IMR-90 (cell line): Measurements from ENCODE around the gene DOCK2. TPM values are rescaled to one million over a fixed set of nuclear protein-coding genes. Genes with fewer than 3 reads are reported as not detected.

ENCODE experiments used
- ATAC-seq: fragments of 200-7000 bp; cut with Tn5 transposase; 2 replicates; pipeline ENCODE4 v1.9.1; 2020; ENCODE audit warnings: low read depth, mild to moderate bottlenecking, moderate library complexity
- BruUV-seq: library from RNA; stranded (reverse); fragments of 400-500 nt; replicated peaks from 2 replicates; lab custom pipeline; 2021; lab: Mats Ljungman, UMichigan
- CTCF ChIA-PET: fragments of 300-600 bp; formaldehyde crosslinking; extraction: SDS; loops from one replicate; lab custom pipeline; 2021; ENCODE audit warnings: antibody characterized with exemption; lab: Yijun Ruan, JAX
- POLR2A ChIA-PET: fragments of 300-600 bp; sonication (Branson Sonifier 250); formaldehyde crosslinking; loops from one replicate; lab custom pipeline; 2022; ENCODE audit warnings: antibody characterized with exemption; ENCODE audit not compliant: unreplicated experiment; lab: Charles Lee
- DNase-seq: peaks from one replicate; pipeline ENCODE4 v3.0.0; 2013
- H2AFZ ChIP-seq: replicated peaks from 2 replicates; pipeline ENCODE3; 2013; ENCODE audit warnings: low read length, mild to moderate bottlenecking; ENCODE audit not compliant: poor library complexity
- H2AK5ac ChIP-seq: 2 replicates; pipeline ENCODE4 v1.6.1; 2013; ENCODE audit warnings: low read depth, low read length, inconsistent platforms
- H2AK9ac ChIP-seq: replicated peaks from 2 replicates; pipeline ENCODE3; 2013; ENCODE audit warnings: mild to moderate bottlenecking, low read depth, low read length, moderate library complexity; ENCODE audit not compliant: poor library complexity
- H2BK120ac ChIP-seq: 2 replicates; pipeline ENCODE4 v1.6.1; 2013; ENCODE audit warnings: low read depth, low read length, inconsistent platforms
- H2BK15ac ChIP-seq: 3 replicates; pipeline ENCODE4 v1.6.1; 2013; ENCODE audit warnings: low read depth, low read length, inconsistent platforms
- H2BK20ac ChIP-seq: 2 replicates; pipeline ENCODE4 v1.6.1; 2013; ENCODE audit warnings: low read depth, mild to moderate bottlenecking, inconsistent platforms, low read length, moderate library complexity
- H2BK5ac ChIP-seq: 2 replicates; pipeline ENCODE4 v1.6.1; 2013; ENCODE audit warnings: mild to moderate bottlenecking, low read depth, low read length, inconsistent platforms; ENCODE audit not compliant: poor library complexity, severe bottlenecking
- H3K14ac ChIP-seq: replicated peaks from 2 replicates; pipeline ENCODE4 v1.6.1; 2013; ENCODE audit warnings: low read depth, low read length, inconsistent platforms
- H3K18ac ChIP-seq: 2 replicates; pipeline ENCODE4 v1.6.1; 2013; ENCODE audit warnings: low read depth, low read length, control low read depth
- H3K23ac ChIP-seq: 2 replicates; pipeline ENCODE4 v1.6.1; 2013; ENCODE audit warnings: low read depth, low read length, inconsistent platforms
- H3K27ac ChIP-seq: 2 replicates; pipeline ENCODE4 v1.5.1; 2013; ENCODE audit warnings: mild to moderate bottlenecking, control low read depth, low read length; ENCODE audit not compliant: insufficient read depth
- H3K27me3 ChIP-seq: 2 replicates; pipeline ENCODE4 v1.6.1; 2013; ENCODE audit warnings: low read length; ENCODE audit not compliant: control insufficient read depth, insufficient read depth
- H3K36me3 ChIP-seq: 2 replicates; pipeline ENCODE4 v1.6.1; 2013; ENCODE audit warnings: low read length, mixed read lengths; ENCODE audit not compliant: control insufficient read depth, insufficient read depth
- H3K4ac ChIP-seq: 2 replicates; pipeline ENCODE4 v1.6.1; 2013; ENCODE audit warnings: low read depth, low read length, inconsistent platforms
- H3K4me1 ChIP-seq: 2 replicates; pipeline ENCODE4 v1.6.1; 2013; ENCODE audit warnings: low read length, mixed read lengths; ENCODE audit not compliant: control insufficient read depth, insufficient read depth
- H3K4me2 ChIP-seq: 2 replicates; pipeline ENCODE4 v1.6.1; 2013; ENCODE audit warnings: low read depth, mild to moderate bottlenecking, control low read depth, low read length, moderate library complexity
- H3K4me3 ChIP-seq: 2 replicates; pipeline ENCODE4 v1.5.1; 2013; ENCODE audit warnings: low read depth, mild to moderate bottlenecking, control low read depth, low read length, moderate library complexity; ENCODE audit not compliant: insufficient read depth
- H3K56ac ChIP-seq: 2 replicates; pipeline ENCODE4 v1.6.1; 2013; ENCODE audit warnings: low read length, inconsistent platforms; ENCODE audit not compliant: insufficient read depth; ENCODE audit errors: extremely low read depth
- H3K79me1 ChIP-seq, 2 experiments: 2 replicates each; pipeline ENCODE4 v1.6.1; 2013; ENCODE audit warnings: low read length in 2 of 2, inconsistent platforms in 1 of 2, low read depth in 1 of 2
- H3K9ac ChIP-seq: 2 replicates; pipeline ENCODE4 v1.6.1; 2013; ENCODE audit warnings: low read depth, low read length, control low read depth
- H3K9me1 ChIP-seq: 2 replicates; pipeline ENCODE4 v1.6.1; 2013; ENCODE audit warnings: low read length, inconsistent platforms; ENCODE audit not compliant: insufficient read depth
- H3K9me3 ChIP-seq: 2 replicates; pipeline ENCODE4 v1.6.1; 2013; ENCODE audit warnings: low read length; ENCODE audit not compliant: control insufficient read depth, insufficient read depth
- H4K20me1 ChIP-seq: 2 replicates; pipeline ENCODE4 v1.6.1; 2013; ENCODE audit warnings: low read length, inconsistent platforms; ENCODE audit not compliant: insufficient read depth
- H4K5ac ChIP-seq: 2 replicates; pipeline ENCODE4 v1.6.1; 2013; ENCODE audit warnings: mild to moderate bottlenecking, low read depth, low read length, control low read depth
- H4K8ac ChIP-seq, 2 experiments: 2 replicates each; pipeline ENCODE4 v1.6.1; 2013; ENCODE audit warnings: low read depth in 2 of 2, low read length in 2 of 2, control low read depth in 1 of 2, inconsistent platforms in 1 of 2
- H4K91ac ChIP-seq: 2 replicates; pipeline ENCODE4 v1.6.1; 2013; ENCODE audit warnings: low read depth, low read length, inconsistent platforms; ENCODE audit not compliant: insufficient read depth
- BHLHE40 ChIP-seq: fragments of 150-350 bp; IDR thresholded peaks from 2 replicates; pipeline ENCODE4 v1.6.1; 2016; ENCODE audit warnings: mild to moderate bottlenecking, low read depth, low read length
- CEBPB ChIP-seq: IDR thresholded peaks from 2 replicates; pipeline ENCODE4 v1.6.1; 2012; ENCODE audit warnings: low read depth, low read length, improper control_type of control experiment
- CHD1 ChIP-seq: IDR thresholded peaks from 2 replicates; pipeline ENCODE4 v1.6.1; 2012; ENCODE audit warnings: low read depth, low read length, improper control_type of control experiment
- FOS ChIP-seq: fragments of 150-350 bp; IDR thresholded peaks from 2 replicates; pipeline ENCODE4 v1.6.1; 2016; ENCODE audit warnings: low read depth, low read length
- MAFK ChIP-seq: IDR thresholded peaks from 2 replicates; pipeline ENCODE4 v1.6.1; 2012; ENCODE audit warnings: low read depth, low read length, improper control_type of control experiment
- MAZ ChIP-seq: IDR thresholded peaks from 2 replicates; pipeline ENCODE4 v1.6.1; 2012; ENCODE audit warnings: low read depth, mild to moderate bottlenecking, low read length, improper control_type of control experiment, moderate library complexity, borderline replicate concordance
- NFE2L2 ChIP-seq: fragments of 150-350 bp; IDR thresholded peaks from 2 replicates; pipeline ENCODE4 v1.6.1; 2016; ENCODE audit warnings: low read depth, mild to moderate bottlenecking, low read length
- RCOR1 ChIP-seq: IDR thresholded peaks from 2 replicates; pipeline ENCODE4 v1.6.1; 2012; ENCODE audit warnings: mild to moderate bottlenecking, low read length, improper control_type of control experiment; ENCODE audit not compliant: insufficient replicate concordance
- RFX5 ChIP-seq: IDR thresholded peaks from 2 replicates; pipeline ENCODE4 v1.8.0; 2012; ENCODE audit warnings: low read depth, mild to moderate bottlenecking, low read length, moderate library complexity
- SMC3 ChIP-seq: fragments of 150-350 bp; IDR thresholded peaks from 2 replicates; pipeline ENCODE4 v1.6.1; 2016; ENCODE audit warnings: low read depth, mild to moderate bottlenecking, antibody characterized with exemption, low read length, moderate library complexity
- WGBS, 2 experiments: methylation state at CpG; one replicate each; pipeline versions ENCODE4 v1.1.5 to v1.1.7; 2013; ENCODE audit warnings: missing lambda C conversion rate in 2 of 2; ENCODE audit not compliant: insufficient read length in 1 of 2; ENCODE audit errors: extremely low coverage in 2 of 2; 5-methylcytosine and 5-hydroxymethylcytosine counted together
- dilution Hi-C: fragments of 300-500 bp; cut with HindIII; formaldehyde crosslinking; loops from one replicate; pipeline ENCODE4 v1.14.3; 2018; ENCODE audit warnings: low sequenced_read_pairs; ENCODE audit not compliant: unreplicated experiment
- in situ Hi-C: fragments of 300-500 bp; cut with MboI; formaldehyde crosslinking; loops from 3 replicates; pipeline ENCODE4 v1.14.3; 2019; ENCODE audit warnings: low sequenced_read_pairs, inconsistent platforms, mixed read lengths
- intact Hi-C: fragments of 100-400 bp; cut with micrococcal nuclease; formaldehyde crosslinking; loops from 2 replicates; pipeline ENCODE4 v1.10.0; 2022
- polyA plus RNA-seq, 3 experiments: library from polyadenylated mRNA; depleted of rRNA; stranded (reverse); fragments of >200 nt; gene quantifications; 2 replicates each; pipeline ENCODE4 v1.2.3, GENCODE V29; 2012; ENCODE audit warnings: low replicate concordance in 1 of 3
- total RNA-seq: library from RNA; depleted of rRNA; stranded (reverse); fragments of >200 nt; gene quantifications from 2 replicates; pipeline ENCODE4 v1.2.3, GENCODE V29; 2012
- TF ChIP-seq, protein P1 (sequence below): conservative IDR thresholded peaks from 2 replicates; pipeline ENCODE4 v1.5.1; 2012; ENCODE audit warnings: mild to moderate bottlenecking, low read depth, low read length, improper control_type of control experiment
- TF ChIP-seq, protein P2 (sequence below): fragments of 150-350 bp; IDR thresholded peaks from 2 replicates; pipeline ENCODE4 v1.6.1; 2017; ENCODE audit warnings: mild to moderate bottlenecking, antibody characterized with exemption, low read length, low read depth
- TF ChIP-seq, protein P3 (sequence below): fragments of 150-350 bp; IDR thresholded peaks from 2 replicates; pipeline ENCODE4 v1.6.1; 2016; ENCODE audit warnings: low read depth, mild to moderate bottlenecking, low read length, moderate library complexity, borderline replicate concordance

Gene DOCK2
- total and polyA plus RNA-seq, 2 of the 4 experiments (the other 2 are of a cell fraction) = 0.72 to 3.0 TPM

DNA sequence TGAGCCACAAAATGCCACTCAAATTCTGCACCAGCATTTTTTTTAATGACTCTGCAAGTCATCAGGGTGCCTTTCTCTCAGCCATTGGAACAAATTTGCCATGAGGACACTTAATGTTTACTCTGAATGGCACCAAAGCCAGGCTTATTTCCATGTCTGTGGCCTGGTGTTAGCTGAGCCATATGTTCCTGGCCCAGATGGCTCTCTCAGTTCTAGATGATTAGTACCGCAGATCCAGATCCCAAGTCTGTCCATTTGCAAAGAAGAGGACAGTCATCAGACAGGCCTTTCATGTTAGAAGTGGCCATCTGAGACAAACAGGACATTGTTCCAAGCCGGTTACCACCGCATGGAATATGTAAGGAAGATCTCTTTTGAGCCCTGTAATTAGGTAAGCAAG lies 272.9 kb downstream of the DOCK2 start:
- no peak overlapping the region for H3K4ac ChIP-seq
- H2BK5ac ChIP-seq = no peak overlapping the region
- H3K9ac ChIP-seq = no peak overlapping the region
- H4K20me1 ChIP-seq = 0 out of 2 replicates have a peak, but pooled peaks cover 4% of the 10 kb centered on the region
- ChIA-PET POLR2A (no interaction called here), CTCF (interaction anchor here (1.3 kb wide), 1 partner anchor 70 kb away, joined by 4 read pairs; the partner anchor contains the start of gene INSYN2B)
- TF ChIP-seq RCOR1 (no peak), SMC3 (no peak), NFE2L2 (no peak), CEBPB (no peak), CHD1 (no peak), MAFK (no peak), MAZ (no peak), FOS (no peak), BHLHE40 (no peak), RFX5 (no peak)
- TF ChIP-seq, protein P1, sequence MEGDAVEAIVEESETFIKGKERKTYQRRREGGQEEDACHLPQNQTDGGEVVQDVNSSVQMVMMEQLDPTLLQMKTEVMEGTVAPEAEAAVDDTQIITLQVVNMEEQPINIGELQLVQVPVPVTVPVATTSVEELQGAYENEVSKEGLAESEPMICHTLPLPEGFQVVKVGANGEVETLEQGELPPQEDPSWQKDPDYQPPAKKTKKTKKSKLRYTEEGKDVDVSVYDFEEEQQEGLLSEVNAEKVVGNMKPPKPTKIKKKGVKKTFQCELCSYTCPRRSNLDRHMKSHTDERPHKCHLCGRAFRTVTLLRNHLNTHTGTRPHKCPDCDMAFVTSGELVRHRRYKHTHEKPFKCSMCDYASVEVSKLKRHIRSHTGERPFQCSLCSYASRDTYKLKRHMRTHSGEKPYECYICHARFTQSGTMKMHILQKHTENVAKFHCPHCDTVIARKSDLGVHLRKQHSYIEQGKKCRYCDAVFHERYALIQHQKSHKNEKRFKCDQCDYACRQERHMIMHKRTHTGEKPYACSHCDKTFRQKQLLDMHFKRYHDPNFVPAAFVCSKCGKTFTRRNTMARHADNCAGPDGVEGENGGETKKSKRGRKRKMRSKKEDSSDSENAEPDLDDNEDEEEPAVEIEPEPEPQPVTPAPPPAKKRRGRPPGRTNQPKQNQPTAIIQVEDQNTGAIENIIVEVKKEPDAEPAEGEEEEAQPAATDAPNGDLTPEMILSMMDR = no peak
- TF ChIP-seq, protein P2, sequence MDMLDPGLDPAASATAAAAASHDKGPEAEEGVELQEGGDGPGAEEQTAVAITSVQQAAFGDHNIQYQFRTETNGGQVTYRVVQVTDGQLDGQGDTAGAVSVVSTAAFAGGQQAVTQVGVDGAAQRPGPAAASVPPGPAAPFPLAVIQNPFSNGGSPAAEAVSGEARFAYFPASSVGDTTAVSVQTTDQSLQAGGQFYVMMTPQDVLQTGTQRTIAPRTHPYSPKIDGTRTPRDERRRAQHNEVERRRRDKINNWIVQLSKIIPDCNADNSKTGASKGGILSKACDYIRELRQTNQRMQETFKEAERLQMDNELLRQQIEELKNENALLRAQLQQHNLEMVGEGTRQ = no peak
- TF ChIP-seq, protein P3, sequence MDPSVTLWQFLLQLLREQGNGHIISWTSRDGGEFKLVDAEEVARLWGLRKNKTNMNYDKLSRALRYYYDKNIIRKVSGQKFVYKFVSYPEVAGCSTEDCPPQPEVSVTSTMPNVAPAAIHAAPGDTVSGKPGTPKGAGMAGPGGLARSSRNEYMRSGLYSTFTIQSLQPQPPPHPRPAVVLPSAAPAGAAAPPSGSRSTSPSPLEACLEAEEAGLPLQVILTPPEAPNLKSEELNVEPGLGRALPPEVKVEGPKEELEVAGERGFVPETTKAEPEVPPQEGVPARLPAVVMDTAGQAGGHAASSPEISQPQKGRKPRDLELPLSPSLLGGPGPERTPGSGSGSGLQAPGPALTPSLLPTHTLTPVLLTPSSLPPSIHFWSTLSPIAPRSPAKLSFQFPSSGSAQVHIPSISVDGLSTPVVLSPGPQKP = no peak
- intact Hi-C loops = no loop called here
- H4K8ac ChIP-seq = no peak overlapping the region
- dilution Hi-C loops = no loop called here
- ATAC-seq = no peak
- H3K79me1 ChIP-seq = peaks cover 13 to 24% of the 10 kb centered on the region in 2 experiments
- H3K9me1 ChIP-seq = peaks cover 3% of the 10 kb centered on the region; the same call in 1 of the 2 replicates
- no peak overlapping the region for H3K14ac ChIP-seq
- H2BK120ac ChIP-seq = no peak overlapping the region
- no peak overlapping the region for H3K23ac ChIP-seq
- no peak overlapping the region for H2AFZ ChIP-seq
- H3K27ac ChIP-seq = no peak overlapping the region
- H3K56ac ChIP-seq = no peak overlapping the region
- H3K4me1 ChIP-seq = 0 out of 2 replicates have a peak, but pooled peaks cover 1% of the 10 kb centered on the region
- no peak overlapping the region for H4K91ac ChIP-seq
- H3K4me2 ChIP-seq = no peak overlapping the region
- no peak overlapping the region for H3K4me3 ChIP-seq
- no TSS peak for BruUV-seq
- H3K36me3 ChIP-seq = no peaks in the 10 kb centered on the region
- DNase-seq = no peak
- no peak overlapping the region for H3K18ac ChIP-seq
- no peaks in the 10 kb centered on the region for H3K9me3 ChIP-seq
- in situ Hi-C loops = no loop called here
- H2AK9ac ChIP-seq = no peak overlapping the region
- H2BK15ac ChIP-seq = no peak overlapping the region
- no peak overlapping the region for H2AK5ac ChIP-seq
- whole genome bisulfite sequencing, 2 experiments = no CpG with 5 or more reads among the region's 3 CpGs
- H4K5ac ChIP-seq = no peak overlapping the region
- H2BK20ac ChIP-seq = no peak overlapping the region
- no peaks in the 10 kb centered on the region for H3K27me3 ChIP-seq
